ENCODE results near the gene PCGF3.

Gene PCGF3

GRCh38 chr4:780716-781492, 75.3 kb downstream of the PCGF3 start:
- DNase-seq (ENCODE audit: low spot score): no peak
- TF ChIP-seq, protein P1, sequence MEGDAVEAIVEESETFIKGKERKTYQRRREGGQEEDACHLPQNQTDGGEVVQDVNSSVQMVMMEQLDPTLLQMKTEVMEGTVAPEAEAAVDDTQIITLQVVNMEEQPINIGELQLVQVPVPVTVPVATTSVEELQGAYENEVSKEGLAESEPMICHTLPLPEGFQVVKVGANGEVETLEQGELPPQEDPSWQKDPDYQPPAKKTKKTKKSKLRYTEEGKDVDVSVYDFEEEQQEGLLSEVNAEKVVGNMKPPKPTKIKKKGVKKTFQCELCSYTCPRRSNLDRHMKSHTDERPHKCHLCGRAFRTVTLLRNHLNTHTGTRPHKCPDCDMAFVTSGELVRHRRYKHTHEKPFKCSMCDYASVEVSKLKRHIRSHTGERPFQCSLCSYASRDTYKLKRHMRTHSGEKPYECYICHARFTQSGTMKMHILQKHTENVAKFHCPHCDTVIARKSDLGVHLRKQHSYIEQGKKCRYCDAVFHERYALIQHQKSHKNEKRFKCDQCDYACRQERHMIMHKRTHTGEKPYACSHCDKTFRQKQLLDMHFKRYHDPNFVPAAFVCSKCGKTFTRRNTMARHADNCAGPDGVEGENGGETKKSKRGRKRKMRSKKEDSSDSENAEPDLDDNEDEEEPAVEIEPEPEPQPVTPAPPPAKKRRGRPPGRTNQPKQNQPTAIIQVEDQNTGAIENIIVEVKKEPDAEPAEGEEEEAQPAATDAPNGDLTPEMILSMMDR (IDR thresholded peaks at IDR 0.05; ENCODE audit: extremely low read depth, insufficient read depth, missing control alignments): no peak
- in situ Hi-C loops (cut with MboI; ENCODE audit: low pct_unique_long_range_greater_than_20kb, low sequenced_read_pairs, unreplicated experiment): no loop called here

DNA sequence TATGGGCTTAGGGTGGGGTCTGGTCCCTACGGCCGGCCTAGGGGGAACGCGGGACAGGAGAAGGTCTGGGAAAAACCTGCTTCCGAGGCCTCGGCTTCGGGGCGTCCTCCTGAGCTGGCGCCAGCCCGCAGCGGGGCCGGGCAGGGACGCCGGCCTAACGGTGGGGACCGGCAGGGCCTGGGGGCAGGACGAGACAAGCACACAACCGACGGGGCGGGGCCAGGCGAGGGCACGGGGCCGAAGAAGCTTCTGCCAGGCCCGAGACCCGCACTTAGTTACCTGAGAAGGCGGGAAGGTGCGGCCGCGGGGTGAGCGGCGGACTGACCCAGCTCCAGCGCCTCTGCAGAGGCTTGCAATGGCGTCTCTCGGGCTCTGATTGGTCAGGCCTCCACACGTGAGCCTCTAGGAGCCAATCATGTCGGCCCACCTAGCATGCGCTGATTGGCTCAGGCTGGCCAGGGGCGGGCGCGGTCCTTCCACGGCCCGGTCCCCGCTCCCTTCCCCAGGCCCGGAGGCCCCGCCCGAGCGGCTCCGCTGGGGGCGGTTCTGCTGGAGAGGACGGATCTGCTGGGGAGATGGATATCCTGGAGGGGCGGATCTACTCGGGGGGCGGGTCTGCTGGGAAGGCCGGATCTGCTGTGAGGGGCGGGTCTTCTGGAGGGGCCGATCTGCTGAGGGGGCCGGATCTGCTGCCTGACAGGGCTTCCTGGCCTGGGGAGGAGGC, 76.0 kb downstream of the PCGF3 start:
- TF ChIP-seq, protein P1 (IDR thresholded peaks at IDR 0.05; ENCODE audit: extremely low read depth, insufficient read depth, missing control alignments): no peak
- in situ Hi-C loops (cut with MboI; ENCODE audit: low pct_unique_long_range_greater_than_20kb, low sequenced_read_pairs, unreplicated experiment): no loop called here
- DNase-seq (ENCODE audit: low spot score): peak; percentile 99

GRCh38 chr4:784401-785331, 79.0 kb downstream of the PCGF3 start:
- in situ Hi-C loops (cut with MboI; ENCODE audit: low pct_unique_long_range_greater_than_20kb, low sequenced_read_pairs, unreplicated experiment): no loop called here
- DNase-seq (ENCODE audit: low spot score): no peak

GRCh38 chr4:785332-786073, 79.9 kb downstream of the PCGF3 start:
- in situ Hi-C loops (cut with MboI; ENCODE audit: low pct_unique_long_range_greater_than_20kb, low sequenced_read_pairs, unreplicated experiment): no loop called here
- TF ChIP-seq, protein P1 (IDR thresholded peaks at IDR 0.05; ENCODE audit: extremely low read depth, insufficient read depth, missing control alignments): no peak
- DNase-seq (ENCODE audit: low spot score): no peak

More at GRCh38 chr4:784401-785331, 79.0 kb downstream of the PCGF3 start:
- TF ChIP-seq, protein P1 (IDR thresholded peaks at IDR 0.05; ENCODE audit: extremely low read depth, insufficient read depth, missing control alignments): no peak

DNA sequence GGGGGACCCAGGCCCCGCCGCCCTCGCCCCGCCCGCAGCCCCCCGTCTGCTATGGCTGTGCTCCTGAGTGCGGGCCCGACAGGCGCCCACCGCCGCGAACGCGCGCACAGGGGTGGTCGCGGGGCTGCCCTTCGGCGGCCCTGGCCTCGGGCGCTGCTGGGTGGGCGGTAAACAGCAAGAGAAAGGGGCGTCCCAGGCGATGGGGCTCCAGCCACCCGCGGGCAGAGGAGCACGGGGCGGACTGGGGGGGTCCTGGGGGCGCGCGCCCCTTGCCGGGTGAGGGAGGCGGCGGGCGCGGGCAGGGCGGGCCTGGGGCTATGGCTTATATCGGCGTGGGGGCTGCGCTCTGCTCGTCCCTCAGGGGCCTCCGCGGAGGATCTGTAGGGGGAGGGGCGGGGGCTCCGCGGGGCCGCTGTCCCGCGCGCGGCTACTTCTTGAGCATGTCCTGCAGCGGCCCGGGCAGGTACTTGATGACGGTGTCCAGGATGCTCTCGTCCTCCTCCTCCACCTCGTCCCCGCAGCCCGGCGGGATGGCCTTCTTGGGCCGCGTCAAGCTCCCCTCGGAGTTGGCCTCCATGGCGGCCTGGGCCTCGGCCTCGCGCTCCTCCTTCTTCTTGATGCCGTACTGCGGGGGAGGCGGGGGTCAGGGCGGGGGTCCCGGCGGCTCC, 80.6 kb downstream of the PCGF3 start:
- DNase-seq (ENCODE audit: low spot score): no peak
- TF ChIP-seq, protein P1 (IDR thresholded peaks at IDR 0.05; ENCODE audit: extremely low read depth, insufficient read depth, missing control alignments): no peak
- in situ Hi-C loops (cut with MboI; ENCODE audit: low pct_unique_long_range_greater_than_20kb, low sequenced_read_pairs, unreplicated experiment): no loop called here

Measured in GM13977 (cell line).